Calu3 (cell line): ENCODE measurements around the gene TEX29. TPM values are rescaled to one million over a fixed set of nuclear protein-coding genes. Genes with fewer than 3 reads are reported as not detected.

Experiments used
- BruUV-seq: library from RNA; stranded (reverse); fragments of 400-500 nt; replicated peaks from 2 replicates; lab custom pipeline; 2021; lab: Mats Ljungman, UMichigan
- CTCF ChIA-PET: fragments of 300-600 bp; sonication (Branson Sonifier 250); formaldehyde crosslinking; loops from one replicate; lab custom pipeline; 2022; ENCODE audit warnings: antibody characterized with exemption; lab: Charles Lee
- DNase-seq: peaks from one replicate; pipeline ENCODE4 v3.0.0; 2022
- H3K27ac Mint-ChIP-seq: one replicate; pipeline ENCODE4 v1.8.0; 2022; ENCODE audit warnings: mixed read lengths; ENCODE audit not compliant: unreplicated experiment
- H3K27me3 Mint-ChIP-seq: one replicate; pipeline ENCODE4 v1.8.0; 2022; ENCODE audit warnings: mixed read lengths; ENCODE audit not compliant: unreplicated experiment
- H3K36me3 Mint-ChIP-seq: one replicate; pipeline ENCODE4 v1.8.0; 2022; ENCODE audit warnings: mild to moderate bottlenecking, moderate library complexity, mixed read lengths; ENCODE audit not compliant: insufficient read depth, unreplicated experiment
- H3K4me1 Mint-ChIP-seq: one replicate; pipeline ENCODE4 v1.8.0; 2022; ENCODE audit warnings: mild to moderate bottlenecking, low read depth, mixed read lengths; ENCODE audit not compliant: unreplicated experiment
- H3K4me3 Mint-ChIP-seq: one replicate; pipeline ENCODE4 v1.8.0; 2022; ENCODE audit warnings: mild to moderate bottlenecking, low read depth, moderate library complexity, mixed read lengths; ENCODE audit not compliant: unreplicated experiment
- H3K9me3 Mint-ChIP-seq: one replicate; pipeline ENCODE4 v1.8.0; 2022; ENCODE audit warnings: low read depth, mixed read lengths; ENCODE audit not compliant: unreplicated experiment
- intact Hi-C: fragments of 100-400 bp; cut with micrococcal nuclease; formaldehyde crosslinking; loops from one replicate; pipeline ENCODE4 v1.10.0; 2022; ENCODE audit not compliant: unreplicated experiment
- total RNA-seq: library from RNA; stranded (reverse); gene quantifications from 2 replicates; pipeline ENCODE4 v1.2.3, GENCODE V29; 2022
- TF ChIP-seq, protein P1 (sequence below): fragments of 200-600 bp; IDR thresholded peaks from one replicate; pipeline ENCODE4 v1.8.0; 2022; ENCODE audit warnings: antibody characterized with exemption; ENCODE audit not compliant: unreplicated experiment

TEX29 gene
- total RNA-seq, 1 experiment from 2014 or later, result not detected

DNA sequence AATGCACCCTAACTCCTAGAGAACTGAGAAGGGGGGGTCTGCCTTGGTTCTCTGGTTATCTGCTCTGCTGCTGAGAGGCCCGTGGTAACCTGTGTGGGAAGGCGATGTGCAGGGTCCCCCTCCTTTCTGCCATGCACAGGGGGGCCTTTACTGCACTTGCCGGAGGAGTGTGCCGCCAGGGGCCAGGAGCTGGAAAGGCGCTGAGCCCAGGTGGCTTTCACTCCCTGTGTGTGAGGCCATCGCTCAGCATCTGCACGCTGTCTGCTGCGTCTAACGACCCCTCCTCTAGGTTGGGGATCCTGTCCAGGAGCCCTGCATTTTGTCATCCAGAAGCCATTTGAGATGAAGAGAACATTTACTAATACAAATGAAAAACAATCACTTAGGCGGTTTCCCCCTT lies 37.0 kb upstream of the TEX29 start:
- TF ChIP-seq, protein P1, sequence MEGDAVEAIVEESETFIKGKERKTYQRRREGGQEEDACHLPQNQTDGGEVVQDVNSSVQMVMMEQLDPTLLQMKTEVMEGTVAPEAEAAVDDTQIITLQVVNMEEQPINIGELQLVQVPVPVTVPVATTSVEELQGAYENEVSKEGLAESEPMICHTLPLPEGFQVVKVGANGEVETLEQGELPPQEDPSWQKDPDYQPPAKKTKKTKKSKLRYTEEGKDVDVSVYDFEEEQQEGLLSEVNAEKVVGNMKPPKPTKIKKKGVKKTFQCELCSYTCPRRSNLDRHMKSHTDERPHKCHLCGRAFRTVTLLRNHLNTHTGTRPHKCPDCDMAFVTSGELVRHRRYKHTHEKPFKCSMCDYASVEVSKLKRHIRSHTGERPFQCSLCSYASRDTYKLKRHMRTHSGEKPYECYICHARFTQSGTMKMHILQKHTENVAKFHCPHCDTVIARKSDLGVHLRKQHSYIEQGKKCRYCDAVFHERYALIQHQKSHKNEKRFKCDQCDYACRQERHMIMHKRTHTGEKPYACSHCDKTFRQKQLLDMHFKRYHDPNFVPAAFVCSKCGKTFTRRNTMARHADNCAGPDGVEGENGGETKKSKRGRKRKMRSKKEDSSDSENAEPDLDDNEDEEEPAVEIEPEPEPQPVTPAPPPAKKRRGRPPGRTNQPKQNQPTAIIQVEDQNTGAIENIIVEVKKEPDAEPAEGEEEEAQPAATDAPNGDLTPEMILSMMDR, result no peak
- Mint-ChIP-seq H3K36me3 (no peaks in the 10 kb centered on the region), H3K27me3 (no peaks in the 10 kb centered on the region), H3K4me1 (no peaks in the 10 kb centered on the region), H3K9me3 (no peaks in the 10 kb centered on the region), H3K27ac (no peak overlapping the region), H3K4me3 (no peak overlapping the region)
- intact Hi-C loops, result no loop called here
- CTCF ChIA-PET, result no interaction called here
- DNase-seq, result no peak
- no TSS peak for BruUV-seq

DNA sequence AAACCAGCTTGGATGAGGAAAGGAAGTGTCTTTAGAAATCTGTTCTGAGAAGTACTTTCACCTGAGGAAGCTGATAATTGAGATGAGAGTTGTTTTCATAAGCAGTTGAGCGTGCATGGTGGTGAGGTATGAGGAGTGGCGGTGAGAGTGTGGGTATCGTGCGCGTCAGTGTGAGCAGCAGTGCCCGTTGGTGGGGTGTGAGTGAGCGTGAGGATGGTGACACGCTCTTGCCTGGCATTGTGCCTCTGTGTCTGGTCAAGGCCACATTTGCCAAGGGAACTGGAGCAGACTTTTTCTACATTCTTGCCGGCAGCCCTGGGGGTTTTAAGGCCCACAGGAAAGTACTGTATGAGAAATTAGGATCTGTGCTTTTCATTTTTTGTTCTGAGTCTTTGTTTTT lies 36.5 kb upstream of the TEX29 start:
- TF ChIP-seq, protein P1, result no peak
- Mint-ChIP-seq H3K27me3 (no peaks in the 10 kb centered on the region), H3K9me3 (no peaks in the 10 kb centered on the region), H3K4me1 (no peaks in the 10 kb centered on the region), H3K27ac (no peak overlapping the region), H3K4me3 (no peak overlapping the region), H3K36me3 (no peaks in the 10 kb centered on the region)
- BruUV-seq, result no TSS peak
- intact Hi-C loops, result no loop called here
- no peak for DNase-seq
- CTCF ChIA-PET, result no interaction called here

DNA sequence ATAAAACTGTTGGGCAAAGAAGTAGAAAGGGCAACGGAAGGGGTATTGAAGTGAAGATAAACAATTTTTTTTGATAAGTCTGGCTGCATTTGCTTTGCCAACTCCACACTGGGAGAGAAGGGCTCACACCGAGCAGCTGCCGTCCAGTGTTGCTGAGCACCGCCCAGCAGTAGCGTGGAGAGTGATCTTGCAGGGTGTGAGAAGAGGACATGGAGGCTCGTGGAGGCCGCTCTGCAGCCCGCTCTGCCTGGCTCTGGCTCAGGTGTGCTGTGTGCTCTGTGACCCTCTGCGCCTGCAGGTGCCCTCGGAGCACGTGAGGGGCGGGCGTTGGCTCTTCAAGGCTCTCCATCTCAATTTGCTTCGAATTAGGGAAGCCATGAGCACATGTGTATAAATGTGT lies 35.9 kb upstream of the TEX29 start:
- TF ChIP-seq, protein P1, result no peak
- no peak for DNase-seq
- H3K36me3 Mint-ChIP-seq, result no peaks in the 10 kb centered on the region
- no peaks in the 10 kb centered on the region for H3K9me3 Mint-ChIP-seq
- no peaks in the 10 kb centered on the region for H3K4me1 Mint-ChIP-seq
- no peak overlapping the region for H3K4me3 Mint-ChIP-seq
- intact Hi-C loops, result no loop called here
- CTCF ChIA-PET, result no interaction called here
- H3K27ac Mint-ChIP-seq, result no peak overlapping the region
- H3K27me3 Mint-ChIP-seq, result no peaks in the 10 kb centered on the region
- BruUV-seq, result no TSS peak

DNA sequence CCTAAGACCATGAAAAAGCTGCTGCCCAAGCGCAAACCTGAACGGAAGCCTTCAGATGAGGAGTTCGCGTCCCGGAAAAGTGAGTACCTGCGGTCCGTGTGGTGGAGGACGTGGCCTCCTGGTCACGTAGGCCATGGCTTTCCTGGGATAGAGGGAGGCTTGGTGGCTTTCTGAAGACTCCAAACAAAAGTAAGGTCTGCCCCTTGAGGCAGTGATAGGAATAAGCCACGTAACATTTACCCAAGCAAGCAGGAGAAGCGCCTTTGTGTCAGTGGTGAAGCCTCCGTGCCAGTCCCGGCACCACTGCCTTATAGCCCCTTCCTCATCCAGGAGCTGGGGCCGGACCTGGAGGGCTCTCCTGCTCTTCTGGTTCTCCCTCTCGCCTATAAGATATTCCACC lies 34.3 kb upstream of the TEX29 start:
- no TSS peak for BruUV-seq
- Mint-ChIP-seq H3K36me3 (no peaks in the 10 kb centered on the region), H3K4me1 (no peaks in the 10 kb centered on the region), H3K27me3 (no peaks in the 10 kb centered on the region), H3K4me3 (no peak overlapping the region), H3K27ac (no peak overlapping the region), H3K9me3 (no peaks in the 10 kb centered on the region)
- TF ChIP-seq, protein P1, result no peak
- intact Hi-C loops, result no loop called here
- CTCF ChIA-PET, result no interaction called here
- no peak for DNase-seq
